Measurements from ENCODE around the gene PHF24.

Gene PHF24

DNA sequence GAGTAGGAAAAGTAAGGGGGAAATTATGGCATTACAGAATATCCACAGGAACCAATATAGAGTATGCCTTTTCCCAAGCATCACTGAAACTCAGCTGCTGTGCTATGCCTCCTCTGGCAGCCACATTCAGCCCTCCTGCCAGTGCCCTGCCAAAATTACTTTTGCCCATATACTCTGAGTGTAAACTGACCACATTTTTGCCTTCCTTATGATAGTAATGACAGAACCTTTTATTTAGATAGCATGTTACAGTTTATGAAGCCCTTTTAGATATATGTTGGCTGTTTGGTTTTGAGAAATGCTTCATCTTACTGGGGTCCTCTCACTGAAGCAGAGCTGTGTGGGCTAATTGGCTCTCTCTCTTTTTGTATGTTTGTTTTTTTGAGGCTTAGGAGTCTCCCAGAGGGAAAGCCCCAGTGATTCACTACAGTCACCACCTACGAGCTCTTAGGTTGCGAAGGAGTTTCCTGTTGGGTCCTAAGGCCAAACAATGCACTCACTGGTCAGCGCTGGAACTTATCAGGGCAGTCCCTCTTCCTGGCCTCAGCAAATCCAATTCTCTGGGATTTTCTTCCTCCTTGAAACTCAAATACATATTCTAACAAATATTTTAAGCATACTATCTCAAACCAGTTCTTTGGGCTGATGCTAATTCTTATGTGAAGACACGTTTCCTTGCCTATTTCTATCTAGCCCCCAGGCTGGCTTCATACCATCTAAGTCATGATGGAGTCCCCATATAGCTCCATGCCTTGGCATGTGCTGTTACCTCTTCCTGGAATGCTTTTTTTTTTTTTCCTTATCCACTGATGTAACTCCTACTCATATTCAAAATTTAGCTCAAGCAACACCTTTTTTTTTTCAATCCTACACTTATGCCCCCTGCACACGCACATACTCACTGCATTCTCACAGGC is 3.7 kb downstream of the PHF24 start:
- DNase-seq (ENCODE audit: extremely low spot score) = no peak
- TF ChIP-seq ELF4 (IDR thresholded peaks at IDR 0.05) = no peak
- no peak for TF ChIP-seq CTBP1 (IDR thresholded peaks at IDR 0.05; ENCODE audit: borderline replicate concordance)
- no peak for TF ChIP-seq FOXM1 (IDR thresholded peaks at IDR 0.05; ENCODE audit: borderline replicate concordance)
- TF ChIP-seq BHLHE40 (IDR thresholded peaks at IDR 0.05; ENCODE audit: borderline replicate concordance) = no peak
- TF ChIP-seq LEF1 (IDR thresholded peaks at IDR 0.05; ENCODE audit: borderline replicate concordance) = no peak
- no peak for TF ChIP-seq L3MBTL2 (conservative IDR thresholded peaks at IDR 0.05)
- no peak for TF ChIP-seq TARDBP (IDR thresholded peaks at IDR 0.05)
- TF ChIP-seq FOXK2 (IDR thresholded peaks at IDR 0.05) = no peak
- TF ChIP-seq FOXA1 (IDR thresholded peaks at IDR 0.05) = no peak
- TF ChIP-seq ZNF384 (IDR thresholded peaks at IDR 0.05) = no peak
- no peak for TF ChIP-seq SP1 (IDR thresholded peaks at IDR 0.05)
- TF ChIP-seq HDGF (IDR thresholded peaks at IDR 0.05; ENCODE audit: borderline replicate concordance) = no peak
- no peak for TF ChIP-seq ARNT (IDR thresholded peaks at IDR 0.05)
- ChIA-PET CTCF (interaction anchor here (0.7 to 1.6 kb wide), 4 partner anchors 25 to 89 kb away, joined by 3 to 8 read pairs (median 4); no protein-coding TSS in a partner anchor), POLR2A (no interaction called here)

DNA sequence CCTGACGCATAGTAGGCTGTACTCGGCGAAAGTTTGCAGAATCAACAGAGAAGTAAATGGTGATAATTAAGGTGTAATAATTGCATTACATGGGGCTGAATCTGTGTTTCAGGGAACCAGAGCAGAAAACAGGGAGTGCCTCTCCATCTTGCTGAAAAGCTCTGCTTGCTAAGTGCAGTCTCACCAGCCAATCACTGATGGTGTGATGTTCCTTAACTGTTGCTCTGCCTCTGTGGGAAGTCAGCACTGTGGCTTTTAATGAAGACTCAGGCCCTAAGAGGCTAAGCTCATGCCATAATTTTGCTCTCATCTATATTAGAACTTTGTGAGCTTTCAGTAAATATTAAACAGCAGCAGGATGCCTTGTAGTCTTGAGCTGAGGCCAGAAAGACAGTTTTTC is 4.5 kb downstream of the PHF24 start:
- CTCF ChIA-PET = interaction anchor here (0.7 to 1.6 kb wide), 2 partner anchors 24 to 63 kb away, joined by 3 to 8 read pairs; no protein-coding TSS in a partner anchor
- POLR2A ChIA-PET = no interaction called here
- DNase-seq (ENCODE audit: extremely low spot score) = no peak
- no peak for TF ChIP-seq SUZ12 (IDR thresholded peaks at IDR 0.05)
- TF ChIP-seq LEF1 (IDR thresholded peaks at IDR 0.05; ENCODE audit: borderline replicate concordance) = no peak
- TF ChIP-seq, protein P1, sequence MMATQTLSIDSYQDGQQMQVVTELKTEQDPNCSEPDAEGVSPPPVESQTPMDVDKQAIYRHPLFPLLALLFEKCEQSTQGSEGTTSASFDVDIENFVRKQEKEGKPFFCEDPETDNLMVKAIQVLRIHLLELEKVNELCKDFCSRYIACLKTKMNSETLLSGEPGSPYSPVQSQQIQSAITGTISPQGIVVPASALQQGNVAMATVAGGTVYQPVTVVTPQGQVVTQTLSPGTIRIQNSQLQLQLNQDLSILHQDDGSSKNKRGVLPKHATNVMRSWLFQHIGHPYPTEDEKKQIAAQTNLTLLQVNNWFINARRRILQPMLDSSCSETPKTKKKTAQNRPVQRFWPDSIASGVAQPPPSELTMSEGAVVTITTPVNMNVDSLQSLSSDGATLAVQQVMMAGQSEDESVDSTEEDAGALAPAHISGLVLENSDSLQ (IDR thresholded peaks at IDR 0.05) = no peak
- TF ChIP-seq FOXK2 (IDR thresholded peaks at IDR 0.05) = no peak
- no peak for TF ChIP-seq HDGF (IDR thresholded peaks at IDR 0.05; ENCODE audit: borderline replicate concordance)
- TF ChIP-seq BHLHE40 (IDR thresholded peaks at IDR 0.05; ENCODE audit: borderline replicate concordance) = no peak
- TF ChIP-seq SP1 (IDR thresholded peaks at IDR 0.05) = no peak
- TF ChIP-seq FOXM1 (IDR thresholded peaks at IDR 0.05; ENCODE audit: borderline replicate concordance) = no peak
- TF ChIP-seq NFRKB (IDR thresholded peaks at IDR 0.05) = no peak
- no peak for TF ChIP-seq ARNT (IDR thresholded peaks at IDR 0.05)
- no peak for TF ChIP-seq CTBP1 (IDR thresholded peaks at IDR 0.05; ENCODE audit: borderline replicate concordance)

DNA sequence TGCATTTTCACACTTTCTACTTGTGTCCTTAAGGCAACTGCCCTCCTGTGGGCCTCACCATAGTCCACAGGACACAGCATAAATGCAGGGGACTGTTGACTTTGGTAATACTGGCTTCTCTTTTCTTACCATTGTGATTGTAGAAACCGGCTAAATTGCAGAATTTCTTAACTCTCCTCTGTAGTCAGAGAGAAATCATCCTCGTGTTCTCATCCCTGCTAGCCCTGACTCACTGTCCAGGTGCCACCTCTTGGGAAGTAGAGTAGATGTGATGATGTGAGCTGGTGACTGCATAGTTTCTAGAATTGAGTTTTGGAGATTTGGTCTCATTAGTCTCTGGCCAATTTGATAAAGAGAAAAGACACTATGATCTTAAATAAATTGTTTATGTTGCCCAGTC is 5.5 kb downstream of the PHF24 start:
- CTCF ChIA-PET = interaction anchor here (0.6 kb wide), 1 partner anchor 23 kb away, joined by 5 read pairs; no protein-coding TSS in a partner anchor
- POLR2A ChIA-PET = no interaction called here
- TF ChIP-seq ELF4 (IDR thresholded peaks at IDR 0.05) (no peak), CTBP1 (IDR thresholded peaks at IDR 0.05; ENCODE audit: borderline replicate concordance) (no peak), ARNT (IDR thresholded peaks at IDR 0.05) (no peak), FOXA1 (IDR thresholded peaks at IDR 0.05) (no peak), FOXM1 (IDR thresholded peaks at IDR 0.05; ENCODE audit: borderline replicate concordance) (no peak), LEF1 (IDR thresholded peaks at IDR 0.05; ENCODE audit: borderline replicate concordance) (no peak), SP1 (IDR thresholded peaks at IDR 0.05) (no peak), SUZ12 (IDR thresholded peaks at IDR 0.05) (no peak), L3MBTL2 (conservative IDR thresholded peaks at IDR 0.05) (no peak)
- TF ChIP-seq, protein P1 (IDR thresholded peaks at IDR 0.05) = no peak
- DNase-seq (ENCODE audit: extremely low spot score) = no peak

DNA sequence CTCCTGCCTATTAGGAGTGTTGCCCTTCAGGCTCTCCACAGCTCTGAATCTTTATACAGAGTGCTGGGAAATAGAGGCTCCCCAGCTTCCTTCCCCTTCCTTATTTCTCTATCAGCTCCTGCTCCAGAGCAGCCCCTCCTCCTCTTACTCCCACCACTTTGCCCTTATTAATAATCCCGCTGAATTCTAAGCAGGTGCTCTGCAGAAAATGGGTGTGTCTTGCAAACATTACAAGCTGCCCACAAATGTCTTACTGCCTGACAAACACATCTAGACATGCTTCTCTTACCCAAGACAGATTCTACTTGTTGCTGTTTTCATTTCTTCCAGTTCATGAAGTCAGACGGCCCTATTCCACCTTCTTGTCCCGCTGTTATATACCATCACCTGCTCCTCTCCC is 6.4 kb downstream of the PHF24 start:
- ChIA-PET CTCF (no interaction called here), POLR2A (no interaction called here)
- no peak for TF ChIP-seq SUZ12 (IDR thresholded peaks at IDR 0.05)
- TF ChIP-seq ZNF384 (IDR thresholded peaks at IDR 0.05) = no peak
- no peak for DNase-seq (ENCODE audit: extremely low spot score)

DNA sequence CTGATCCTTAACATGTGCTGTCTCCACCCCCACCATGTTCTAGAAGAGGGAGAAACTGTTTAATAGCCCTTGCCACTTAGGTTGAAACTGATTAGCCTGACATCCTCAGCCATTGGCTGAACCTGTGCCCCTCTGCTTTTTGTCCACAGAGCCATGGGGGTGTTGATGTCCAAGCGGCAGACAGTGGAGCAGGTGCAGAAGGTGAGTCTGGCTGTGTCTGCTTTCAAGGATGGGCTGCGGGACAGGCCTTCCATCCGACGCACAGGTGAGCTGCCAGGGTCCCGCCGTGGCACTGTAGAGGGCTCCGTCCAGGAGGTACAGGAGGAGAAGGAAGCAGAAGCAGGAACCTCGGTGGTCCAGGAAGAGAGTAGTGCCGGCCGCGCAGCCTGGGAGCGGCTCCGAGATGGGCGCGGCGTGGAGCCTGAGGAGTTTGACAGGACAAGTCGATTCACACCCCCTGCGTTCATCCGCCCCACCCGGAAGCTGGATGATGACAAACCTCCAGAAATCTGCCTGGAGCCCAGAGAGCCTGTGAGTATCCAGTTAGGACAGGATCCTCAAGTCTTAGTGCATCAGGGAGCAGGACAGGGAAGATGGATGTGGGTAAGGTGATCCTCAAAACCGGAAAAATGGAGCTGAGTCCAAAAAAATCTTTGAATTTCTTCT is 13.2 kb downstream of the PHF24 start:
- no peak for TF ChIP-seq FOXK2 (IDR thresholded peaks at IDR 0.05)
- TF ChIP-seq HDGF (IDR thresholded peaks at IDR 0.05; ENCODE audit: borderline replicate concordance) = no peak
- no peak for TF ChIP-seq FOXA1 (IDR thresholded peaks at IDR 0.05)
- TF ChIP-seq BHLHE40 (IDR thresholded peaks at IDR 0.05; ENCODE audit: borderline replicate concordance) = no peak
- no peak for TF ChIP-seq ELF4 (IDR thresholded peaks at IDR 0.05)
- TF ChIP-seq ZNF384 (IDR thresholded peaks at IDR 0.05) = no peak
- no peak for TF ChIP-seq CTBP1 (IDR thresholded peaks at IDR 0.05; ENCODE audit: borderline replicate concordance)
- TF ChIP-seq, protein P1 (IDR thresholded peaks at IDR 0.05) = no peak
- no peak for TF ChIP-seq SP1 (IDR thresholded peaks at IDR 0.05)
- no peak for TF ChIP-seq L3MBTL2 (conservative IDR thresholded peaks at IDR 0.05)
- TF ChIP-seq ARNT (IDR thresholded peaks at IDR 0.05) = no peak
- TF ChIP-seq NFRKB (IDR thresholded peaks at IDR 0.05) = no peak
- CTCF ChIA-PET = interaction anchor here (1.3 kb wide), 1 partner anchor 14 kb away, joined by 4 read pairs; no protein-coding TSS in a partner anchor
- POLR2A ChIA-PET = no interaction called here
- no peak for DNase-seq (ENCODE audit: extremely low spot score)

DNA sequence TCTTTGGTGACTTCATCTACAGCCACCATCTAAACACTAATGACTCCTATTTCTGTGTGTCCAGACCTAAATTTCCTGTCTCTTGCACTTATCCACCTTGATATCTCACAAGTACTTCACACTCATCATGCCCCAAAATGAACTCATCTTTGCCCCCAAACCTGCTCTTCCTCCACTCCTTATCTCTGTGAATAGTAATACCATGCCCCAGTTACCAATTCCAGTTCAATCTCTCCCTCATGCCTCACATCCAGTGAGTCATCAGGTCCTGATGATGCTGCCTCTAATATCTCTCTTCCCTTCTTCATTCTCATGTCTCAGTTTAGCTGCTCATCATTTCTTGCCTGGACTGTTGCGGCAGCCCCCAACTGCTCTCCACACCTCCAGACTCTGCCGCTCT is 16.6 kb downstream of the PHF24 start:
- ChIA-PET CTCF (no interaction called here), POLR2A (no interaction called here)
- TF ChIP-seq ELF4 (IDR thresholded peaks at IDR 0.05) = no peak
- no peak for DNase-seq (ENCODE audit: extremely low spot score)
